ENCODE results near the gene ZC3H6.

GRCh38 chr2:112251271-112251670 is 24.1 kb upstream of the ZC3H6 start:
- TF ChIP-seq SIN3A (IDR thresholded peaks at IDR 0.05; ENCODE audit: borderline replicate concordance, insufficient read depth, low read length) (no peak), REST (IDR thresholded peaks at IDR 0.05; ENCODE audit: insufficient read depth in 1 of 2, low read depth in 2 of 2, low read length in 2 of 2) (no peak), POLR2AphosphoS5 (IDR thresholded peaks at IDR 0.05; ENCODE audit: low read depth, low read length) (no peak)

Measured in PFSK-1 (cell line).